Mammary epithelial cell (primary cell): ENCODE results near the gene ANTXR2.

Experiments
- CTCF ChIP-seq, 2 donors: IDR thresholded peaks in 1 of 2; conservative IDR thresholded peaks in 1 of 2; 2 replicates each; pipeline ENCODE4 v1.5.1; 2011 to 2012; ENCODE audit warnings: inconsistent platforms in 2 of 2, low read length in 2 of 2, mild to moderate bottlenecking in 2 of 2, control low read depth in 1 of 2, low read depth in 1 of 2; ENCODE audit not compliant: insufficient read depth in 1 of 2; ENCODE audit errors: extremely low read depth in 1 of 2
- EZH2 ChIP-seq: IDR thresholded peaks from 2 replicates; pipeline ENCODE4 v1.6.1; 2012; ENCODE audit warnings: low read length, inconsistent platforms, borderline replicate concordance

- TF ChIP-seq CTCF (conservative IDR thresholded peaks at IDR 0.05 in 1 of 2, IDR thresholded peaks at IDR 0.05 in 1 of 2; ENCODE audit: extremely low read depth in 1 of 2, insufficient read depth in 1 of 2, low read depth in 1 of 2, low read length in 2 of 2) = no peak
- TF ChIP-seq EZH2 = no peak
Observed at GRCh38 chr4:80069837-80070731, 2.9 kb downstream of the ANTXR2 start.
